Mononuclear cell (primary cell): ENCODE measurements around the gene VWA2. TPM values are rescaled to one million over a fixed set of nuclear protein-coding genes. Genes with fewer than 3 reads are reported as not detected.

Experiments
- H3K27me3 ChIP-seq: 2 replicates; pipeline ENCODE4 v1.6.0; 2011; ENCODE audit warnings: low read length, control low read depth; ENCODE audit not compliant: insufficient read depth
- H3K4me1 ChIP-seq: 2 replicates; pipeline ENCODE4 v1.5.1; 2011; ENCODE audit warnings: mild to moderate bottlenecking, low read length, control low read depth; ENCODE audit not compliant: insufficient read depth
- H3K4me3 ChIP-seq: 2 replicates; pipeline ENCODE4 v1.5.1; 2011; ENCODE audit warnings: mild to moderate bottlenecking, low read length, moderate library complexity
- H3K9me3 ChIP-seq: 2 replicates; pipeline ENCODE4 v1.5.1; 2011; ENCODE audit warnings: low read depth, mild to moderate bottlenecking, control low read depth, low read length
- total RNA-seq: library from RNA; depleted of rRNA; stranded (reverse); fragments of >200 nt; gene quantifications from one replicate; pipeline ENCODE4 v1.2.3, GENCODE V29; 2012

VWA2 gene
- total RNA-seq, 1 donor: not detected

GRCh38 chr10:114290038-114290437 lies 51.0 kb downstream of the VWA2 start:
- H3K27me3 ChIP-seq: no peaks in the 10 kb centered on the region
- H3K4me3 ChIP-seq: no peak overlapping the region
- H3K4me1 ChIP-seq: no peaks in the 10 kb centered on the region
- peaks cover under 1% of the 10 kb centered on the region for H3K9me3 ChIP-seq

- Histone ChIP-seq H3K4me3 (no peak overlapping the region), H3K4me1 (no peaks in the 10 kb centered on the region), H3K27me3 (no peaks in the 10 kb centered on the region), H3K9me3 (peaks cover 11% of the 10 kb centered on the region)
Measured at GRCh38 chr10:114291076-114291475, 52.0 kb downstream of the VWA2 start.

GRCh38 chr10:114291516-114291915 lies 52.5 kb downstream of the VWA2 start:
- no peaks in the 10 kb centered on the region for H3K27me3 ChIP-seq
- H3K4me1 ChIP-seq: no peaks in the 10 kb centered on the region
- no peak overlapping the region for H3K4me3 ChIP-seq
- peaks cover 14% of the 10 kb centered on the region for H3K9me3 ChIP-seq

- Histone ChIP-seq H3K9me3 (peaks cover 14% of the 10 kb centered on the region), H3K4me3 (no peak overlapping the region), H3K4me1 (no peaks in the 10 kb centered on the region), H3K27me3 (no peaks in the 10 kb centered on the region)
Measured at GRCh38 chr10:114293075-114293474, 54.0 kb downstream of the VWA2 start.

- no peak overlapping the region for H3K4me3 ChIP-seq
- no peaks in the 10 kb centered on the region for H3K27me3 ChIP-seq
- H3K9me3 ChIP-seq: peaks cover 14% of the 10 kb centered on the region
- H3K4me1 ChIP-seq: no peaks in the 10 kb centered on the region
Measured at GRCh38 chr10:114294549-114294948, 55.5 kb downstream of the VWA2 start.

- H3K4me3 ChIP-seq: no peak overlapping the region
- no peaks in the 10 kb centered on the region for H3K4me1 ChIP-seq
- H3K9me3 ChIP-seq: peaks cover 14% of the 10 kb centered on the region
- no peaks in the 10 kb centered on the region for H3K27me3 ChIP-seq
Measured at GRCh38 chr10:114295393-114295792, 56.3 kb downstream of the VWA2 start.

- H3K4me1 ChIP-seq: no peaks in the 10 kb centered on the region
- H3K9me3 ChIP-seq: peaks cover 14% of the 10 kb centered on the region
- no peaks in the 10 kb centered on the region for H3K27me3 ChIP-seq
- H3K4me3 ChIP-seq: no peak overlapping the region
Measured at GRCh38 chr10:114297136-114297705, 58.2 kb downstream of the VWA2 start.

GRCh38 chr10:114300036-114300645 lies 61.1 kb downstream of the VWA2 start:
- H3K9me3 ChIP-seq: peaks cover 13% of the 10 kb centered on the region
- peaks cover 7% of the 10 kb centered on the region for H3K4me1 ChIP-seq
- H3K4me3 ChIP-seq: no peak overlapping the region
- H3K27me3 ChIP-seq: no peaks in the 10 kb centered on the region

- Histone ChIP-seq H3K27me3 (no peaks in the 10 kb centered on the region), H3K4me3 (no peak overlapping the region), H3K4me1 (peaks cover 7% of the 10 kb centered on the region), H3K9me3 (peaks cover 2% of the 10 kb centered on the region)
Measured at GRCh38 chr10:114301177-114301576, 62.1 kb downstream of the VWA2 start.

- no peak overlapping the region for H3K4me3 ChIP-seq
- no peaks in the 10 kb centered on the region for H3K27me3 ChIP-seq
- peaks cover 7% of the 10 kb centered on the region for H3K4me1 ChIP-seq
- H3K9me3 ChIP-seq: no peaks in the 10 kb centered on the region
Measured at GRCh38 chr10:114301951-114302710, 63.1 kb downstream of the VWA2 start.

- Histone ChIP-seq H3K4me1 (peaks cover 7% of the 10 kb centered on the region), H3K27me3 (no peaks in the 10 kb centered on the region), H3K4me3 (no peak overlapping the region), H3K9me3 (no peaks in the 10 kb centered on the region)
Measured at GRCh38 chr10:114303556-114303955, 64.5 kb downstream of the VWA2 start.

- H3K4me1 ChIP-seq: peaks cover 7% of the 10 kb centered on the region
- H3K4me3 ChIP-seq: peak overlapping the region; percentile 44
- H3K27me3 ChIP-seq: no peaks in the 10 kb centered on the region
Measured at GRCh38 chr10:114304017-114304570, 65.0 kb downstream of the VWA2 start.

GRCh38 chr10:114304571-114305421 lies 65.7 kb downstream of the VWA2 start:
- no peaks in the 10 kb centered on the region for H3K9me3 ChIP-seq
- H3K27me3 ChIP-seq: no peaks in the 10 kb centered on the region
- H3K4me3 ChIP-seq: peak overlapping the region; percentile 44
- peaks cover 7% of the 10 kb centered on the region for H3K4me1 ChIP-seq

More at GRCh38 chr10:114304017-114304570, 65.0 kb downstream of the VWA2 start:
- H3K9me3 ChIP-seq: no peaks in the 10 kb centered on the region

- no peaks in the 10 kb centered on the region for H3K9me3 ChIP-seq
- no peak overlapping the region for H3K4me3 ChIP-seq
- H3K27me3 ChIP-seq: no peaks in the 10 kb centered on the region
- H3K4me1 ChIP-seq: peaks cover 7% of the 10 kb centered on the region
Measured at GRCh38 chr10:114305521-114305925, 66.5 kb downstream of the VWA2 start.
